Mesenchymal stem cell (in vitro differentiated cells and primary cell): ENCODE measurements around the gene SEC14L5.
"Not testable (repeated sequence)": the region's sequence is repeated elsewhere in the genome, so short reads cannot be mapped to it uniquely, and the experiment has no call there.

ENCODE experiments used
- DNase-seq: peaks from one replicate; pipeline ENCODE4 v3.0.0-alpha.2; 2013
- H2AFZ ChIP-seq: one replicate; pipeline ENCODE4 v1.6.1; 2013; ENCODE audit warnings: low read depth, mild to moderate bottlenecking, control low read depth, inconsistent platforms, low read length, moderate library complexity
- H2AK5ac ChIP-seq: 2 replicates; pipeline ENCODE4 v1.6.1; 2013; ENCODE audit warnings: low read length, moderate library complexity, mild to moderate bottlenecking, inconsistent platforms; ENCODE audit not compliant: severe bottlenecking
- H2BK120ac ChIP-seq: one replicate; pipeline ENCODE4 v1.6.1; 2013; ENCODE audit warnings: low read depth, mild to moderate bottlenecking, inconsistent platforms, low read length, moderate library complexity
- H2BK12ac ChIP-seq, 2 experiments: one replicate each; pipeline ENCODE4 v1.6.1; 2013; ENCODE audit warnings: inconsistent platforms in 2 of 2, low read length in 2 of 2, mild to moderate bottlenecking in 2 of 2, moderate library complexity in 2 of 2, control low read depth in 1 of 2
- H2BK15ac ChIP-seq: one replicate; pipeline ENCODE4 v1.6.1; 2013; ENCODE audit warnings: mild to moderate bottlenecking, low read depth, inconsistent platforms; ENCODE audit not compliant: poor library complexity, severe bottlenecking
- H2BK5ac ChIP-seq: 2 replicates; pipeline ENCODE4 v1.6.1; 2013; ENCODE audit warnings: low read depth, mild to moderate bottlenecking, low read length, control low read depth, inconsistent platforms; ENCODE audit not compliant: poor library complexity, severe bottlenecking
- H3K14ac ChIP-seq, 2 experiments: one replicate each; pipeline ENCODE4 v1.6.1; 2013; ENCODE audit warnings: inconsistent platforms in 2 of 2, low read length in 2 of 2, control low read depth in 1 of 2, mild to moderate bottlenecking in 1 of 2, moderate library complexity in 1 of 2
- H3K18ac ChIP-seq, 2 experiments: one replicate each; pipeline ENCODE4 v1.6.1; 2013; ENCODE audit warnings: inconsistent platforms in 2 of 2, low read length in 2 of 2, control low read depth in 1 of 2, low read depth in 1 of 2, mild to moderate bottlenecking in 1 of 2
- H3K23ac ChIP-seq, 2 experiments: one replicate each; pipeline ENCODE4 v1.6.1; 2013; ENCODE audit warnings: inconsistent platforms in 2 of 2, low read length in 2 of 2, mild to moderate bottlenecking in 2 of 2, moderate library complexity in 2 of 2, control low read depth in 1 of 2
- H3K27ac ChIP-seq: 2 replicates; pipeline ENCODE4 v1.5.1; 2013; ENCODE audit warnings: mild to moderate bottlenecking, moderate library complexity, low read length, control low read depth, inconsistent platforms; ENCODE audit not compliant: poor library complexity, severe bottlenecking
- H3K27me3 ChIP-seq, 2 experiments: 2 replicates each; pipeline versions ENCODE4 v1.6.1 to v1.7.0; 2013; ENCODE audit warnings: low read length in 2 of 2, mild to moderate bottlenecking in 2 of 2, moderate library complexity in 2 of 2, control low read depth in 1 of 2, inconsistent platforms in 1 of 2; ENCODE audit not compliant: control insufficient read depth in 1 of 2, insufficient read depth in 1 of 2
- H3K36me3 ChIP-seq, 2 experiments: 2 replicates each; pipeline versions ENCODE4 v1.6.1 to v1.7.0; 2013; ENCODE audit warnings: low read length in 2 of 2, control low read depth in 1 of 2, inconsistent platforms in 1 of 2, low read depth in 1 of 2, mild to moderate bottlenecking in 1 of 2; ENCODE audit not compliant: insufficient read depth in 2 of 2, control insufficient read depth in 1 of 2
- H3K4ac ChIP-seq, 2 experiments: one replicate each; pipeline ENCODE4 v1.6.1; 2013; ENCODE audit warnings: inconsistent platforms in 2 of 2, low read length in 2 of 2, mild to moderate bottlenecking in 2 of 2, moderate library complexity in 2 of 2, control low read depth in 1 of 2, low read depth in 1 of 2
- H3K4me1 ChIP-seq: 2 replicates; pipeline ENCODE4 v1.6.1; 2013; ENCODE audit warnings: low read depth, low read length, control low read depth; ENCODE audit not compliant: control insufficient read depth, insufficient read depth
- H3K4me2 ChIP-seq: 2 replicates; pipeline ENCODE4 v1.6.1; 2013; ENCODE audit warnings: low read length, mild to moderate bottlenecking, inconsistent platforms; ENCODE audit not compliant: poor library complexity, severe bottlenecking
- H3K4me3 ChIP-seq, 2 experiments: 2 replicates each; pipeline versions ENCODE4 v1.5.1 to v1.7.0; 2013; ENCODE audit warnings: low read length in 2 of 2, mild to moderate bottlenecking in 2 of 2, control low read depth in 1 of 2, low read depth in 1 of 2; ENCODE audit not compliant: insufficient read depth in 1 of 2
- H3K79me1 ChIP-seq: replicated peaks from 2 replicates; pipeline ENCODE4 v1.6.1; 2013; ENCODE audit warnings: mild to moderate bottlenecking, control low read depth, low read length, inconsistent platforms; ENCODE audit not compliant: poor library complexity, severe bottlenecking
- H3K9ac ChIP-seq: 2 replicates; pipeline ENCODE4 v1.7.0; 2013; ENCODE audit warnings: mild to moderate bottlenecking, low read length, moderate library complexity
- H3K9me3 ChIP-seq: 2 replicates; pipeline ENCODE4 v1.7.0; 2013; ENCODE audit warnings: mild to moderate bottlenecking, low read length; ENCODE audit not compliant: control insufficient read depth
- H4K8ac ChIP-seq: one replicate; pipeline ENCODE4 v1.6.1; 2013; ENCODE audit warnings: inconsistent platforms, mild to moderate bottlenecking, low read length, moderate library complexity
- H4K91ac ChIP-seq: one replicate; pipeline ENCODE4 v1.6.1; 2013; ENCODE audit warnings: mild to moderate bottlenecking, low read length, inconsistent platforms
- whole genome bisulfite sequencing: methylation state at CpG from one replicate; pipeline ENCODE4 v1.1.7; 2013; ENCODE audit warnings: mixed read lengths; 5-methylcytosine and 5-hydroxymethylcytosine counted together

The SEC14L5 gene

GRCh38 chr16:5042574-5043171 is 84.5 kb downstream of the SEC14L5 start:
- WGBS: 64% methylated on average over 12 of the region's 14 CpGs
- no peaks in the 10 kb centered on the region for H3K36me3 ChIP-seq
- H3K4me3 ChIP-seq: no peak overlapping the region
- no peaks in the 10 kb centered on the region for H3K79me1 ChIP-seq
- H2AFZ ChIP-seq: no peak overlapping the region
- H2BK120ac ChIP-seq: no peak overlapping the region
- peak; percentile 43 for DNase-seq
- H3K4me1 ChIP-seq: peaks cover 13% of the 10 kb centered on the region
- H2BK15ac ChIP-seq: no peak overlapping the region
- H2BK5ac ChIP-seq: no peak overlapping the region
- no peak overlapping the region for H3K9ac ChIP-seq
- no peak overlapping the region for H2AK5ac ChIP-seq
- H3K4me2 ChIP-seq: no peak overlapping the region
- no peak overlapping the region for H3K4ac ChIP-seq
- no peak overlapping the region for H3K18ac ChIP-seq
- no peak overlapping the region for H4K91ac ChIP-seq
- no peak overlapping the region for H3K14ac ChIP-seq
- no peaks in the 10 kb centered on the region for H3K9me3 ChIP-seq
- no peak overlapping the region for H3K27ac ChIP-seq
- H4K8ac ChIP-seq: no peak overlapping the region
- H3K23ac ChIP-seq: no peak overlapping the region
- H2BK12ac ChIP-seq: no peak overlapping the region
- peaks cover 16 to 30% of the 10 kb centered on the region in 2 experiments for H3K27me3 ChIP-seq

GRCh38 chr16:5044011-5044540 is 85.9 kb downstream of the SEC14L5 start:
- Histone ChIP-seq H3K4me1 (peaks cover 13% of the 10 kb centered on the region), H4K8ac (no peak overlapping the region), H2BK5ac (no peak overlapping the region), H4K91ac (no peak overlapping the region), H3K4me3 (no peak overlapping the region), H2AK5ac (no peak overlapping the region), H3K27ac (no peak overlapping the region), H3K79me1 (no peaks in the 10 kb centered on the region), H2BK12ac (no peak overlapping the region), H3K4me2 (no peak overlapping the region), H2BK15ac (no peak overlapping the region), H3K9me3 (peaks cover 4% of the 10 kb centered on the region), H3K23ac (no peak overlapping the region), H3K18ac (no peak overlapping the region), H3K9ac (no peak overlapping the region), H3K36me3 (no peaks in the 10 kb centered on the region), H2BK120ac (no peak overlapping the region), H3K4ac (no peak overlapping the region), H2AFZ (no peak overlapping the region), H3K27me3 (peaks cover 16 to 34% of the 10 kb centered on the region in 2 experiments), H3K14ac (no peak overlapping the region)
- DNase-seq: no peak
- 96% methylated on average over 8 of the region's 8 CpGs for WGBS

GRCh38 chr16:5044581-5044980 is 86.5 kb downstream of the SEC14L5 start:
- not testable (repeated sequence) for H2BK120ac ChIP-seq, H3K4me3 ChIP-seq, H3K9ac ChIP-seq, H3K23ac ChIP-seq, H3K36me3 ChIP-seq, H3K9me3 ChIP-seq, H2BK15ac ChIP-seq, H2AFZ ChIP-seq, H4K91ac ChIP-seq, H3K4ac ChIP-seq, H3K4me2 ChIP-seq, H3K27ac ChIP-seq, H2BK12ac ChIP-seq, DNase-seq, H4K8ac ChIP-seq, H2BK5ac ChIP-seq, H2AK5ac ChIP-seq, H3K14ac ChIP-seq, H3K79me1 ChIP-seq, H3K18ac ChIP-seq
- Histone ChIP-seq H3K4me1 (peaks cover 13% of the 10 kb centered on the region), H3K27me3 (peaks cover 14 to 34% of the 10 kb centered on the region in 2 experiments)
- 89% methylated on average over 11 of the region's 11 CpGs for WGBS

- no peak overlapping the region for H3K27ac ChIP-seq
- no peak overlapping the region for H3K4me2 ChIP-seq
- DNase-seq: no peak
- 84% methylated on average over 9 of the region's 10 CpGs for WGBS
- H3K9me3 ChIP-seq: peaks cover 4% of the 10 kb centered on the region
- peaks cover 10 to 34% of the 10 kb centered on the region in 2 experiments for H3K27me3 ChIP-seq
- H3K36me3 ChIP-seq: no peaks in the 10 kb centered on the region
- no peak overlapping the region for H3K23ac ChIP-seq
- peaks cover 13% of the 10 kb centered on the region for H3K4me1 ChIP-seq
- no peak overlapping the region for H2AK5ac ChIP-seq
- peak overlapping the region in 1 of 2 experiments; percentile 24 for H3K4me3 ChIP-seq
- no peak overlapping the region for H3K18ac ChIP-seq
- H2BK120ac ChIP-seq: no peak overlapping the region
- H3K9ac ChIP-seq: no peak overlapping the region
- H4K8ac ChIP-seq: peak overlapping the region; percentile 10
- peak overlapping the region; percentile 36 for H4K91ac ChIP-seq
- H2BK5ac ChIP-seq: no peak overlapping the region
- no peak overlapping the region for H3K4ac ChIP-seq
- H3K14ac ChIP-seq: no peak overlapping the region
- H2BK12ac ChIP-seq: no peak overlapping the region
- H2BK15ac ChIP-seq: no peak overlapping the region
- no peaks in the 10 kb centered on the region for H3K79me1 ChIP-seq
- no peak overlapping the region for H2AFZ ChIP-seq
These were observed 87.5 kb downstream of the SEC14L5 start for GRCh38 chr16:5045499-5046115.
